HepG2 (cell line): ENCODE data around the gene ELP5. TPM values are rescaled to one million over a fixed set of nuclear protein-coding genes. Genes with fewer than 3 reads are reported as not detected.

Experiments
- ARNT ChIP-seq: fragments of 450-650 bp; IDR thresholded peaks from 2 replicates; pipeline ENCODE4 v1.6.1; 2017
- ATRX ChIP-seq: sonication (generic); formaldehyde crosslinking; IDR thresholded peaks from 2 replicates; pipeline ENCODE4 v1.4.0; 2020; ENCODE audit warnings: missing genetic modification reagents, borderline replicate concordance
- FOSL1 ChIP-seq: sonication (generic); formaldehyde crosslinking; IDR thresholded peaks from 2 replicates; pipeline ENCODE4 v1.9.0; 2021; ENCODE audit warnings: missing genetic modification reagents, borderline replicate concordance
- HHEX ChIP-seq: IDR thresholded peaks from 2 replicates; pipeline ENCODE4 v1.6.1; 2016; ENCODE audit warnings: control low read depth
- KMT2A ChIP-seq: sonication (generic); formaldehyde crosslinking; IDR thresholded peaks from 2 replicates; pipeline ENCODE4 v1.4.0; 2020; ENCODE audit warnings: missing genetic modification reagents
- MEF2D ChIP-seq: sonication (generic); formaldehyde crosslinking; IDR thresholded peaks from 2 replicates; pipeline ENCODE4 v1.5.1; 2020; ENCODE audit warnings: mild to moderate bottlenecking, missing genetic modification reagents
- MEIS1 ChIP-seq: sonication (generic); formaldehyde crosslinking; IDR thresholded peaks from 2 replicates; pipeline ENCODE4 v1.9.0; 2021; ENCODE audit warnings: mild to moderate bottlenecking, missing genetic modification reagents, moderate library complexity, borderline replicate concordance
- NR1H2 ChIP-seq: sonication (generic); formaldehyde crosslinking; IDR thresholded peaks from 2 replicates; pipeline ENCODE4 v1.8.1; 2022; ENCODE audit warnings: low read depth, missing genetic modification reagents, borderline replicate concordance
- SOX5 ChIP-seq: IDR thresholded peaks from 2 replicates; pipeline ENCODE4 v1.6.1; 2016; ENCODE audit warnings: borderline replicate concordance
- TAF15 ChIP-seq: fragments of 200-400 bp; formaldehyde crosslinking; IDR thresholded peaks from one replicate; pipeline ENCODE4 v1.6.1; 2018; ENCODE audit warnings: mild to moderate bottlenecking, low read depth, low read length; ENCODE audit not compliant: poor library complexity, severe bottlenecking
- TBX2 ChIP-seq: sonication (generic); formaldehyde crosslinking; IDR thresholded peaks from 2 replicates; pipeline ENCODE4 v1.5.0; 2020; ENCODE audit warnings: missing genetic modification reagents, mild to moderate bottlenecking, borderline replicate concordance
- ZFP36 ChIP-seq: fragments of 150-350 bp; IDR thresholded peaks from 2 replicates; pipeline ENCODE4 v1.6.1; 2018; ENCODE audit warnings: borderline replicate concordance, low read length, low read depth; ENCODE audit not compliant: partially characterized antibody
- ZNF256 ChIP-seq: sonication (generic); formaldehyde crosslinking; conservative IDR thresholded peaks from 2 replicates; pipeline ENCODE4 v1.4.0; 2020; ENCODE audit warnings: missing genetic modification reagents
- ZNF3 ChIP-seq: IDR thresholded peaks from 2 replicates; pipeline ENCODE4 v1.7.0; 2017; ENCODE audit warnings: inconsistent platforms
- ZNF317 ChIP-seq: sonication (generic); formaldehyde crosslinking; IDR thresholded peaks from 2 replicates; pipeline ENCODE4 v1.5.0; 2020; ENCODE audit warnings: mild to moderate bottlenecking, missing genetic modification reagents
- ZNF382 ChIP-seq: sonication (generic); formaldehyde crosslinking; IDR thresholded peaks from 2 replicates; pipeline ENCODE4 v1.5.0; 2020; ENCODE audit warnings: missing genetic modification reagents, mild to moderate bottlenecking, borderline replicate concordance
- ZNF446 ChIP-seq: sonication (generic); formaldehyde crosslinking; IDR thresholded peaks from 2 replicates; pipeline ENCODE4 v1.5.0; 2020; ENCODE audit warnings: mild to moderate bottlenecking, missing genetic modification reagents
- ZNF564 ChIP-seq: sonication (generic); formaldehyde crosslinking; IDR thresholded peaks from 2 replicates; pipeline ENCODE4 v1.8.1; 2023; ENCODE audit warnings: mild to moderate bottlenecking, missing genetic modification reagents
- ZNF652 ChIP-seq: IDR thresholded peaks from 2 replicates; pipeline ENCODE4 v1.6.1; 2016; ENCODE audit warnings: low read depth, borderline replicate concordance
- ZNF713 ChIP-seq: sonication (generic); formaldehyde crosslinking; IDR thresholded peaks from 2 replicates; pipeline ENCODE4 v1.4.0; 2020; ENCODE audit warnings: mild to moderate bottlenecking, missing genetic modification reagents
- polyA plus RNA-seq, 8 experiments: library from polyadenylated mRNA; depleted of rRNA in 3 of 8; stranded (reverse) in 7 of 8; unstranded in 1 of 8; fragments of >200 nt; fragmentation: Illumina TruSeq in 4 of 8; extraction: Trizol in 4 of 8; gene quantifications; 2 replicates each; pipeline versions ENCODE4 v1.2.1 to v1.2.3, GENCODE V29; 2011 to 2016; ENCODE audit warnings: low read depth in 4 of 8, missing spikeins in 1 of 8, mixed read lengths in 1 of 8; ENCODE audit not compliant: insufficient read depth in 1 of 8
- total RNA-seq, 5 experiments: library from RNA; depleted of rRNA; stranded (reverse); fragments of >200 nt; fragmentation: Illumina TruSeq; extraction: Trizol; gene quantifications; 2 replicates each; pipeline ENCODE4 v1.2.3, GENCODE V29; 2016; ENCODE audit warnings: low read depth in 1 of 5
- TF ChIP-seq, protein P1 (sequence below), 2 experiments: sonication (generic) in 1 of 2; formaldehyde crosslinking in 1 of 2; IDR thresholded peaks; 2 replicates each; pipeline versions ENCODE4 v1.4.0 to v1.6.1; 2016 to 2020; ENCODE audit warnings: borderline replicate concordance in 1 of 2, low read depth in 1 of 2, mild to moderate bottlenecking in 1 of 2, missing genetic modification reagents in 1 of 2
- TF ChIP-seq, protein P2 (sequence below): sonication (generic); formaldehyde crosslinking; IDR thresholded peaks from 2 replicates; pipeline ENCODE4 v1.4.0; 2020; ENCODE audit warnings: missing genetic modification reagents

The ELP5 gene
- total and polyA plus RNA-seq, 2 of the 13 experiments (the other 11 are each of a cell fraction or from before 2014, with no cell fraction given) = 67.6 to 69.8 TPM

DNA sequence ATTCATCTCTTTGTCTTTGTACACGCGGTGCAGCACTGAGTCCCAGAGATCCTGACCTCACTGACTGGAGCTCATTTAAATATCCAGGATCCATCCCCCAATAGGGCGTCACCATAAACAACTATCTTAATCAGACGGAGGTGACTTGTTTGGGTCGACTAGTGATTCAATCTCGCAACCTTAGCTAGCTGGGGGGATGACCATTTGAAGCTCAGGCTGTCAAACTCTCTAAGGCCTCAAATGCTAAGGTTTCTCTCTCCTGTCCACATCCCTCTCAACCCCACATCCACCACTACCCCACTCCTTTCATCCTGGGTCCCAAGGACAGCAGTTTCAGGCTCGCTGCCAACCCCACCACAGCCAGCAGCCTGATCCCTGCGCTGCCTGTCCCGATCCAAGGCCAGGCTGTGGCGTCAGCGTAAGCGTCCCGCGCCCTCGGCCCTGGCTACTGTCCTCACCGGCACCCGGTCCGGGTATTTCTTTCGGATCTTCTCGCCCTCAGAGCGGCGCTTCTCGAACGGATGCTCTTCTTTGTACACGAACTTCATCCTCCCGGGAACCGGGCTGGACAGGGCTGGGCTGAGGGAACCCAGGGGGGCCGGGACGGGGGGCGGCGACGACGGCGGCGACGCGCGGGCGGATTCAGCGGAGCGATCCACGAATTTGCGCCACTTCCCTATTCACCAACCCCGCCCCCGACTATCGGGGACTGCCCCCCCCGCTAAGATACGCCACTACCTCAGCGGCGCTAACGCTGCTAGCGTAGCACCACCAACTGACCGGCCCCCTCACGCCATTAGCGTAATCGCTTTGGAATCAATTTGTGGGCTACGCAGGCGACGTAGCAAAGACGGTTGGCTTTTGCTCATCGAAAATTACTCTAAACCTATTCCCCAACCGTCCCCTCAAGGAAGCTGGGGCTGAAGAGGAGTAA is 10.0 kb upstream of the ELP5 start, which contains the start of gene GABARAP (continued):
- TF ChIP-seq, protein P1, sequence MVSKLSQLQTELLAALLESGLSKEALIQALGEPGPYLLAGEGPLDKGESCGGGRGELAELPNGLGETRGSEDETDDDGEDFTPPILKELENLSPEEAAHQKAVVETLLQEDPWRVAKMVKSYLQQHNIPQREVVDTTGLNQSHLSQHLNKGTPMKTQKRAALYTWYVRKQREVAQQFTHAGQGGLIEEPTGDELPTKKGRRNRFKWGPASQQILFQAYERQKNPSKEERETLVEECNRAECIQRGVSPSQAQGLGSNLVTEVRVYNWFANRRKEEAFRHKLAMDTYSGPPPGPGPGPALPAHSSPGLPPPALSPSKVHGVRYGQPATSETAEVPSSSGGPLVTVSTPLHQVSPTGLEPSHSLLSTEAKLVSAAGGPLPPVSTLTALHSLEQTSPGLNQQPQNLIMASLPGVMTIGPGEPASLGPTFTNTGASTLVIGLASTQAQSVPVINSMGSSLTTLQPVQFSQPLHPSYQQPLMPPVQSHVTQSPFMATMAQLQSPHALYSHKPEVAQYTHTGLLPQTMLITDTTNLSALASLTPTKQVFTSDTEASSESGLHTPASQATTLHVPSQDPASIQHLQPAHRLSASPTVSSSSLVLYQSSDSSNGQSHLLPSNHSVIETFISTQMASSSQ (IDR thresholded peaks at IDR 0.05; ENCODE audit: low read depth) = no peak
- TF ChIP-seq, protein P1 (CRISPR knock-in tag; IDR thresholded peaks at IDR 0.05; ENCODE audit: borderline replicate concordance) = no peak
- TF ChIP-seq TBX2 (peak; percentile 72; the same call in 1 of the 2 replicates), KMT2A (CRISPR knock-in tag) (no peak; the same call in none of the 2 replicates), ZNF564 (CRISPR knock-in tag) (peak; percentile 44; the same call in 1 of the 2 replicates), HHEX (CRISPR knock-in tag) (no peak), MEF2D (CRISPR knock-in tag) (0 out of 2 replicates have a peak, but pooled peaks have one; percentile 9), ZNF446 (no peak), ZNF652 (CRISPR knock-in tag) (no peak), FOSL1 (CRISPR knock-in tag) (no peak), ZFP36 (no peak), ARNT (no peak), ZNF713 (no peak), MEIS1 (0 out of 2 replicates have a peak, but pooled peaks have one; percentile 8), ZNF382 (CRISPR knock-in tag) (no peak), TAF15 (peak; percentile 74), ATRX (CRISPR knock-in tag) (no peak), NR1H2 (CRISPR knock-in tag) (0 out of 2 replicates have a peak, but pooled peaks have one; percentile 64), ZNF3 (CRISPR knock-in tag) (no peak), SOX5 (CRISPR knock-in tag) (peak; percentile 6; the same call in 1 of the 2 replicates), ZNF317 (peak; percentile 59; the same call in 1 of the 2 replicates), ZNF256 (CRISPR knock-in tag) (no peak)
- TF ChIP-seq, protein P2, sequence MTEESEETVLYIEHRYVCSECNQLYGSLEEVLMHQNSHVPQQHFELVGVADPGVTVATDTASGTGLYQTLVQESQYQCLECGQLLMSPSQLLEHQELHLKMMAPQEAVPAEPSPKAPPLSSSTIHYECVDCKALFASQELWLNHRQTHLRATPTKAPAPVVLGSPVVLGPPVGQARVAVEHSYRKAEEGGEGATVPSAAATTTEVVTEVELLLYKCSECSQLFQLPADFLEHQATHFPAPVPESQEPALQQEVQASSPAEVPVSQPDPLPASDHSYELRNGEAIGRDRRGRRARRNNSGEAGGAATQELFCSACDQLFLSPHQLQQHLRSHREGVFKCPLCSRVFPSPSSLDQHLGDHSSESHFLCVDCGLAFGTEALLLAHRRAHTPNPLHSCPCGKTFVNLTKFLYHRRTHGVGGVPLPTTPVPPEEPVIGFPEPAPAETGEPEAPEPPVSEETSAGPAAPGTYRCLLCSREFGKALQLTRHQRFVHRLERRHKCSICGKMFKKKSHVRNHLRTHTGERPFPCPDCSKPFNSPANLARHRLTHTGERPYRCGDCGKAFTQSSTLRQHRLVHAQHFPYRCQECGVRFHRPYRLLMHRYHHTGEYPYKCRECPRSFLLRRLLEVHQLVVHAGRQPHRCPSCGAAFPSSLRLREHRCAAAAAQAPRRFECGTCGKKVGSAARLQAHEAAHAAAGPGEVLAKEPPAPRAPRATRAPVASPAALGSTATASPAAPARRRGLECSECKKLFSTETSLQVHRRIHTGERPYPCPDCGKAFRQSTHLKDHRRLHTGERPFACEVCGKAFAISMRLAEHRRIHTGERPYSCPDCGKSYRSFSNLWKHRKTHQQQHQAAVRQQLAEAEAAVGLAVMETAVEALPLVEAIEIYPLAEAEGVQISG (CRISPR knock-in tag) = peak; percentile 44
